ENCODE data around the gene MMP1. TPM values are rescaled to one million over a fixed set of nuclear protein-coding genes. Genes with fewer than 3 reads are reported as not detected.

MMP1 gene
- total RNA-seq, 1 experiment from 2014 or later = 0.15 TPM

DNA sequence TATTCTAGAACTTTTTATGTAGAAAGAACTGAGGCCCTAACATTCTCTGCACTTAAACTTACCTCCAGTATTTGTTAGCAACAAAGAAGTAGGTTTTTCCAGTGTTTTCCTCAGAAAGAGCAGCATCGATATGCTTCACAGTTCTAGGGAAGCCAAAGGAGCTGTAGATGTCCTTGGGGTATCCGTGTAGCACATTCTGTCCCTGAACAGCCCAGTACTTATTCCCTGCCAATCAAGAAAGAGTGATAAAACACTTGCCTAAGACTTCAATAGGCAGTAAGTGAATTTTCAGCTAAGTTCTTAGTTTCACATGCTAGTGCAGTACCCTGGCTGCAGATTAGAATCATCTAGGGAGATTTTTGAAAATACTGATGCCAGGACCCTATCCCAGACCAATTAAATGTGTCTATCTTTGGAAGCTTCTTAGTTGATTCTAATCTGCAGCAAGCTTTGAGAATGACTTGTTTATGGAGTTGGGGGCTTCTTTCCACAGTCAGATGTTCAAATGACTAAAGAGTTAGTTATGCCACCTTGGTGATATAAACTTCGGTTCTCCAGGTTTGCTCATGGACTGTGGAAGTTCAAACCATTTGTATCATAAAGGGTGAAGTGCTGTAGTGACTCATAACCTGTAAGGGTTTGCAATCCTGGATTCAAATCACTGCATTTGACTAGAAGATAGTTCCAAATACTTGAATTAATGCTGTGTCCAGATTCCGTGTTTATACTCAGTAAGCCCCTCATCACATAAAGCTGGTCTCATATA lies 6.5 kb downstream of the MMP1 start:
- Histone ChIP-seq H3K4me1 (ENCODE audit: control insufficient read depth, insufficient read depth, low read length) (no peaks in the 10 kb centered on the region), H3K9me3 (ENCODE audit: control insufficient read depth, insufficient read depth, low read depth, low read length) (no peaks in the 10 kb centered on the region), H3K36me3 (ENCODE audit: control insufficient read depth, insufficient read depth, low read length) (no peaks in the 10 kb centered on the region), H3K4me3 (ENCODE audit: low read depth in 2 of 2, low read length in 2 of 2) (no peak overlapping the region), H3K27ac (ENCODE audit: low read length) (no peak overlapping the region), H3K27me3 (ENCODE audit: control insufficient read depth, insufficient read depth, low read length) (no peaks in the 10 kb centered on the region; the same call in 1 of the 2 replicates)
- CTCF ChIA-PET = no interaction called here
- in situ Hi-C loops (cut with HindIII; ENCODE audit: low pct_unique_long_range_greater_than_20kb, low sequenced_read_pairs) = no loop called here
- POLR2A ChIA-PET = no interaction called here
- DNase-seq (ENCODE audit: low read depth, low spot score) = no peak
- BruUV-seq (replicated peaks) = no TSS peak
- TF ChIP-seq, protein P1, sequence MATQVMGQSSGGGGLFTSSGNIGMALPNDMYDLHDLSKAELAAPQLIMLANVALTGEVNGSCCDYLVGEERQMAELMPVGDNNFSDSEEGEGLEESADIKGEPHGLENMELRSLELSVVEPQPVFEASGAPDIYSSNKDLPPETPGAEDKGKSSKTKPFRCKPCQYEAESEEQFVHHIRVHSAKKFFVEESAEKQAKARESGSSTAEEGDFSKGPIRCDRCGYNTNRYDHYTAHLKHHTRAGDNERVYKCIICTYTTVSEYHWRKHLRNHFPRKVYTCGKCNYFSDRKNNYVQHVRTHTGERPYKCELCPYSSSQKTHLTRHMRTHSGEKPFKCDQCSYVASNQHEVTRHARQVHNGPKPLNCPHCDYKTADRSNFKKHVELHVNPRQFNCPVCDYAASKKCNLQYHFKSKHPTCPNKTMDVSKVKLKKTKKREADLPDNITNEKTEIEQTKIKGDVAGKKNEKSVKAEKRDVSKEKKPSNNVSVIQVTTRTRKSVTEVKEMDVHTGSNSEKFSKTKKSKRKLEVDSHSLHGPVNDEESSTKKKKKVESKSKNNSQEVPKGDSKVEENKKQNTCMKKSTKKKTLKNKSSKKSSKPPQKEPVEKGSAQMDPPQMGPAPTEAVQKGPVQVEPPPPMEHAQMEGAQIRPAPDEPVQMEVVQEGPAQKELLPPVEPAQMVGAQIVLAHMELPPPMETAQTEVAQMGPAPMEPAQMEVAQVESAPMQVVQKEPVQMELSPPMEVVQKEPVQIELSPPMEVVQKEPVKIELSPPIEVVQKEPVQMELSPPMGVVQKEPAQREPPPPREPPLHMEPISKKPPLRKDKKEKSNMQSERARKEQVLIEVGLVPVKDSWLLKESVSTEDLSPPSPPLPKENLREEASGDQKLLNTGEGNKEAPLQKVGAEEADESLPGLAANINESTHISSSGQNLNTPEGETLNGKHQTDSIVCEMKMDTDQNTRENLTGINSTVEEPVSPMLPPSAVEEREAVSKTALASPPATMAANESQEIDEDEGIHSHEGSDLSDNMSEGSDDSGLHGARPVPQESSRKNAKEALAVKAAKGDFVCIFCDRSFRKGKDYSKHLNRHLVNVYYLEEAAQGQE (IDR thresholded peaks at IDR 0.05; ENCODE audit: insufficient read depth in 1 of 2, low read depth in 2 of 2, low read length in 1 of 2) = no peak
- TF ChIP-seq SIN3A (IDR thresholded peaks at IDR 0.05; ENCODE audit: borderline replicate concordance, insufficient read depth, low read depth, low read length) = no peak
- TF ChIP-seq TCF7L2 (IDR thresholded peaks at IDR 0.05; ENCODE audit: low read depth, low read length) = no peak
- TF ChIP-seq, protein P2, sequence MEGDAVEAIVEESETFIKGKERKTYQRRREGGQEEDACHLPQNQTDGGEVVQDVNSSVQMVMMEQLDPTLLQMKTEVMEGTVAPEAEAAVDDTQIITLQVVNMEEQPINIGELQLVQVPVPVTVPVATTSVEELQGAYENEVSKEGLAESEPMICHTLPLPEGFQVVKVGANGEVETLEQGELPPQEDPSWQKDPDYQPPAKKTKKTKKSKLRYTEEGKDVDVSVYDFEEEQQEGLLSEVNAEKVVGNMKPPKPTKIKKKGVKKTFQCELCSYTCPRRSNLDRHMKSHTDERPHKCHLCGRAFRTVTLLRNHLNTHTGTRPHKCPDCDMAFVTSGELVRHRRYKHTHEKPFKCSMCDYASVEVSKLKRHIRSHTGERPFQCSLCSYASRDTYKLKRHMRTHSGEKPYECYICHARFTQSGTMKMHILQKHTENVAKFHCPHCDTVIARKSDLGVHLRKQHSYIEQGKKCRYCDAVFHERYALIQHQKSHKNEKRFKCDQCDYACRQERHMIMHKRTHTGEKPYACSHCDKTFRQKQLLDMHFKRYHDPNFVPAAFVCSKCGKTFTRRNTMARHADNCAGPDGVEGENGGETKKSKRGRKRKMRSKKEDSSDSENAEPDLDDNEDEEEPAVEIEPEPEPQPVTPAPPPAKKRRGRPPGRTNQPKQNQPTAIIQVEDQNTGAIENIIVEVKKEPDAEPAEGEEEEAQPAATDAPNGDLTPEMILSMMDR (IDR thresholded peaks at IDR 0.05) = no peak
- no peak for TF ChIP-seq POLR2AphosphoS5 (IDR thresholded peaks at IDR 0.05; ENCODE audit: low read depth, low read length)
- ATAC-seq = no peak
- intact Hi-C loops (cut with micrococcal nuclease; ENCODE audit: unreplicated experiment) = no loop called here

DNA sequence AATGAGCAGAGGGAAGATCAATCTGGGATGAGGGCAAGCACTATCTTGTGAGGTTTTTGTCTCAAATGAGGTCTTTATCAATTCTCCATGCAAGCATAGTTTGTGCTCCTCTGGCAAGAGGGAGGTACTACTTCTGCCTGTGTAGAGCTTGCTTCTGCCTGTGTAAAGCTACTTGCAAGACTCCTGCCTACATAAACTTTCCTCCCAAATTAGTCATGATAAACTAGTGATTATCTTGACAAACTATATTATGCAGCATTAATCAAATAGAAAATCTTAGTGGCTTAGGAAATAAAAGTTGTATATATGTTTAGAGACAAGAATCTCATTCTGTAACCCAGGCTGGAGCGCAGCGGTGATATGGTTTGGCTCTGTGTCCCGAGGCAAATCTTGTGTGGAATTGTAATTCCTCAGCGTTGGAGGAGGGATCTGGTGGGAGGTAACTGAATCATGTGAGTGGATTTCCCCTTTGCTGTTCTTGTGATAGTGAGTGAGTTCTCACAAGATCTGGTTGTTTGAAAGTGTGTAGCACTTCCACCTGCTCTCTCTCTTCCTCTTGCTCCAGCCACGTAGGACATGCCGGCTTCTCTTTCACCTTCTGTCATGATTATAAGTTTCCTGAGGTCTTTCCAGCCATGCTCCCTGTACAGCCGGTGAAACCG lies 9.5 kb downstream of the MMP1 start:
- no peak overlapping the region for H3K4me3 ChIP-seq (ENCODE audit: low read depth in 2 of 2, low read length in 2 of 2)
- no peak for ATAC-seq
- no peaks in the 10 kb centered on the region for H3K36me3 ChIP-seq (ENCODE audit: control insufficient read depth, insufficient read depth, low read length)
- H3K27me3 ChIP-seq (ENCODE audit: control insufficient read depth, insufficient read depth, low read length) = no peaks in the 10 kb centered on the region; the same call in 1 of the 2 replicates
- POLR2A ChIA-PET = no interaction called here
- in situ Hi-C loops (cut with HindIII; ENCODE audit: low pct_unique_long_range_greater_than_20kb, low sequenced_read_pairs) (no loop called here), intact Hi-C loops (cut with micrococcal nuclease; ENCODE audit: unreplicated experiment) (no loop called here)
- no peak overlapping the region for H3K27ac ChIP-seq (ENCODE audit: low read length)
- no TSS peak for BruUV-seq (replicated peaks)
- no peak for DNase-seq (ENCODE audit: low read depth, low spot score)
- peaks cover 3% of the 10 kb centered on the region; the same call in 1 of the 2 replicates for H3K4me1 ChIP-seq (ENCODE audit: control insufficient read depth, insufficient read depth, low read length)
- H3K9me3 ChIP-seq (ENCODE audit: control insufficient read depth, insufficient read depth, low read depth, low read length) = no peaks in the 10 kb centered on the region
- TF ChIP-seq, protein P2 (IDR thresholded peaks at IDR 0.05) = no peak
- TF ChIP-seq, protein P1 (IDR thresholded peaks at IDR 0.05; ENCODE audit: insufficient read depth in 1 of 2, low read depth in 2 of 2, low read length in 1 of 2) = no peak
- TF ChIP-seq POLR2AphosphoS5 (IDR thresholded peaks at IDR 0.05; ENCODE audit: low read depth, low read length) (no peak), SIN3A (IDR thresholded peaks at IDR 0.05; ENCODE audit: borderline replicate concordance, insufficient read depth, low read depth, low read length) (no peak), TCF7L2 (IDR thresholded peaks at IDR 0.05; ENCODE audit: low read depth, low read length) (no peak)
- CTCF ChIA-PET = no interaction called here

Measured in Panc1 (cell line).